Measurements from ENCODE around the gene INO80E.

DNA sequence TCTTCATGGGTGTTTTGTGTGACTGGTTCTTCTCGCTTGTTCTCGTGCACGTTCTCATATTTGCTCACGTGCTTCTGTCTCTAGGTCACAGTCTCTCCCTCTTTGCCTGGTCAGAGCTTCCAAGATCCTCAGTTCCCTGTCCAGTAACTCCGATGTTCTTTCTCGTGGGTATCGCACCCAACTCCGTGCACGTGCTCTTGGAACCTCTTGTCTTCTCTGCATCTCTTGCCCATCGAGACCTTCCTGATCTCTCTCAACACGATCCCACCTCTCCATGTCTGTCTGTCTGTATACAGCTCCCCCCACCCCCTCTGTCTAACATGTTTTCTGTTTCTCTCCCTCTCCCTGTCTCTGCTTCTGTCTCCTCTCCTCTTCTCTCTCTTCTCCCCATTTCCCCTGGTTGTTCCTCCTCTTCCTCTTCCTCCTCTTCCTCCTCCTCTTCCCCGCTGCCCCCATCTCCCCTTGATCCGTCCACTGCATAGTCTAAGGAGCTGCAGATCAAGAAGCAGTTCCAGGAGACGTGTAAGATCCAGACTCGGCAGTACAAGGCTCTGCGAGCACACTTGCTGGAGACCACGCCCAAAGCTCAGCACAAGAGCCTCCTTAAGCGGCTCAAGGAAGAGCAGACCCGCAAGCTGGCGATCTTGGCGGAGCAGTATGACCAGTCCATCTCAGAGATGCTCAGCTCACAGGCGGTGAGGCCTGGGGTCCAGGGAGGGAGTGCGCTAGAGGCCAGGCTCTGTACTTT is 6.8 kb upstream of the INO80E start:
- TF ChIP-seq, protein P1, sequence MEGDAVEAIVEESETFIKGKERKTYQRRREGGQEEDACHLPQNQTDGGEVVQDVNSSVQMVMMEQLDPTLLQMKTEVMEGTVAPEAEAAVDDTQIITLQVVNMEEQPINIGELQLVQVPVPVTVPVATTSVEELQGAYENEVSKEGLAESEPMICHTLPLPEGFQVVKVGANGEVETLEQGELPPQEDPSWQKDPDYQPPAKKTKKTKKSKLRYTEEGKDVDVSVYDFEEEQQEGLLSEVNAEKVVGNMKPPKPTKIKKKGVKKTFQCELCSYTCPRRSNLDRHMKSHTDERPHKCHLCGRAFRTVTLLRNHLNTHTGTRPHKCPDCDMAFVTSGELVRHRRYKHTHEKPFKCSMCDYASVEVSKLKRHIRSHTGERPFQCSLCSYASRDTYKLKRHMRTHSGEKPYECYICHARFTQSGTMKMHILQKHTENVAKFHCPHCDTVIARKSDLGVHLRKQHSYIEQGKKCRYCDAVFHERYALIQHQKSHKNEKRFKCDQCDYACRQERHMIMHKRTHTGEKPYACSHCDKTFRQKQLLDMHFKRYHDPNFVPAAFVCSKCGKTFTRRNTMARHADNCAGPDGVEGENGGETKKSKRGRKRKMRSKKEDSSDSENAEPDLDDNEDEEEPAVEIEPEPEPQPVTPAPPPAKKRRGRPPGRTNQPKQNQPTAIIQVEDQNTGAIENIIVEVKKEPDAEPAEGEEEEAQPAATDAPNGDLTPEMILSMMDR (IDR thresholded peaks at IDR 0.05; ENCODE audit: low read depth, low read length): no peak
- TF ChIP-seq EZH2phosphoT487 (IDR thresholded peaks at IDR 0.05; ENCODE audit: low read depth): no peak

Data from OCI-LY3 (cell line).